Heart right ventricle (tissue), 16 donors: ENCODE measurements around the gene TBC1D22A. TPM values are rescaled to one million over a fixed set of nuclear protein-coding genes. Genes with fewer than 3 reads are reported as not detected.
"Not testable (repeated sequence)": the region's sequence is repeated elsewhere in the genome, so short reads cannot be mapped to it uniquely, and the experiment has no call there.

Source experiments
- ATAC-seq, 8 donors: fragments of 200-7000 bp; cut with Tn5 transposase; one replicate each; pipeline ENCODE4 v1.9.1; 2020; ENCODE audit warnings: mild to moderate bottlenecking in 8 of 8, moderate library complexity in 8 of 8, moderate number of reproducible peaks in 1 of 8
- DNase-seq, 2 donors: peaks; one replicate each; pipeline ENCODE4 v3.0.0-alpha.2; 2020
- H3K27ac ChIP-seq, 10 donors: fragments of 200-600 bp; sonication (generic) in 2 of 10; one replicate each; pipeline versions ENCODE4 v1.5.0 to v1.8.0; 2020 to 2022; ENCODE audit warnings: mild to moderate bottlenecking in 3 of 10
- H3K27me3 ChIP-seq, 7 donors: fragments of 200-600 bp; one replicate each; pipeline ENCODE4 v1.8.0; 2021 to 2022; ENCODE audit warnings: mild to moderate bottlenecking in 2 of 7
- H3K36me3 ChIP-seq, 9 donors: fragments of 200-600 bp; sonication (generic) in 1 of 9; one replicate each; pipeline versions ENCODE4 v1.5.0 to v1.8.0; 2020 to 2022; ENCODE audit warnings: mild to moderate bottlenecking in 2 of 9
- H3K4me1 ChIP-seq, 9 donors: fragments of 200-600 bp; sonication (generic) in 1 of 9; one replicate each; pipeline versions ENCODE4 v1.5.0 to v1.8.0; 2020 to 2022; ENCODE audit warnings: mild to moderate bottlenecking in 4 of 9
- H3K4me3 ChIP-seq, 10 donors: fragments of 200-600 bp; sonication (generic) in 2 of 10; one replicate each; pipeline versions ENCODE4 v1.5.0 to v1.8.0; 2020 to 2022; ENCODE audit warnings: mild to moderate bottlenecking in 7 of 10, moderate library complexity in 2 of 10
- H3K9me3 ChIP-seq, 11 donors: fragments of 200-600 bp in 10 of 11; sonication (generic) in 2 of 11; one replicate each; pipeline versions ENCODE4 v1.5.0 to v1.8.0; 2013 to 2022; ENCODE audit warnings: mild to moderate bottlenecking in 2 of 11, control low read depth in 1 of 11, moderate library complexity in 1 of 11
- CTCF ChIP-seq, 9 donors: fragments of 200-600 bp; sonication (generic) in 2 of 9; IDR thresholded peaks; one replicate each; pipeline versions ENCODE4 v1.5.0 to v1.8.0; 2021 to 2022; ENCODE audit warnings: antibody characterized with exemption in 9 of 9, mild to moderate bottlenecking in 5 of 9, moderate library complexity in 1 of 9
- WGBS, 2 donors: extraction: QIAGEN DNeasy Blood & Tissue Kit; methylation state at CpG; one replicate each; pipeline ENCODE4 v1.1.7; 2013; ENCODE audit warnings: inconsistent platforms in 1 of 2; 5-methylcytosine and 5-hydroxymethylcytosine counted together
- intact Hi-C, 10 donors: fragments of 100-400 bp; cut with DNase I; formaldehyde crosslinking; loops; one replicate each; pipeline versions ENCODE4 v1.11.1 to v1.14.2; 2022
- polyA plus RNA-seq, 2 donors: library from polyadenylated mRNA; stranded (reverse); fragments of 200-250 nt; gene quantifications; one replicate each; pipeline ENCODE4 v1.2.3, GENCODE V29; 2013
- total RNA-seq, 10 donors: library from RNA; stranded (reverse); fragmentation: NEBNext Ultra II Directional in 3 of 10; extraction: Animal tissue kit (Norgen Biotek cat#: 25700) in 3 of 10; gene quantifications; one replicate each; pipeline versions ENCODE4 v1.2.1 to v1.2.4, GENCODE V29; 2021 to 2023
- donor health status: Arrhythmogenic right ventricular cardiomyopathy.
- donor health status: ischemic (EF 13 %, LVEDD 7.1; RV severe dilation, severe dysfunction).
- donor health status: healthy with polysubstance abuse.
- donor health status: DM: no; HTN: yes; CAD: no.
- donor health status: DM: no; HTN: no; CAD: no.
- donor health status: ischemic (EF 25% LVEDD 6.9; RV normal size, moderate dysfunction).
- donor health status: ischemic (EF 25% LVEDD 5.7; RV mildly dilated, moderate dysfunction).
- donor health status: healthy.
- donor health status: DM: yes; HTN: yes; CAD: no.
- donor health status: Ischemic cardiomyopathy.
- donor health status: ischemic (EF 35%, LVEDD 5.7; RV mildly dilated, moderate dysfunction).
- donor health status: nonischemic (EF 11% LVEDD 7.7; RV severe dilation, severe dysfunction).
- donor health status: DM: yes; HTN: yes; CAD: no.
- donor health status: PGD.
- donor health status: ischemic (EF 29% LVEDD 5.4; RV normal size, mild dysfunction).
- donor health status: nonischemic (EF 23%, LVEDD 6.1; RV moderate dilation, normal function).

TBC1D22A gene
- total and polyA plus RNA-seq, 12 donors, result 7.2 to 27.9 (median 17.9) TPM

GRCh38 chr22:47115518-47115890, 353.1 kb downstream of the TBC1D22A start:
- Histone ChIP-seq H3K4me3 (no peak overlapping the region), H3K9me3 (no peaks in the 10 kb centered on the region), H3K27ac (no peak overlapping the region), H3K4me1 (no peaks in the 10 kb centered on the region), H3K36me3 (peaks cover 0 to 21% (median 0%) of the 10 kb centered on the region in 9 donors), H3K27me3 (no peaks in the 10 kb centered on the region)
- TF ChIP-seq CTCF (IDR thresholded peaks at IDR 0.05), result no peak
- WGBS, 2 donors, result 92 to 94% methylated on average over 14 of the region's 14 CpGs
- DNase-seq (no peak), ATAC-seq (no peak)
- intact Hi-C loops, result no loop called here

GRCh38 chr22:47115921-47116320, 353.5 kb downstream of the TBC1D22A start:
- no peak for TF ChIP-seq CTCF (IDR thresholded peaks at IDR 0.05)
- H3K4me1 ChIP-seq, result no peaks in the 10 kb centered on the region
- H3K4me3 ChIP-seq, result no peak overlapping the region
- no peak for ATAC-seq
- no peaks in the 10 kb centered on the region for H3K27me3 ChIP-seq
- peaks cover 0 to 21% (median 0%) of the 10 kb centered on the region in 9 donors for H3K36me3 ChIP-seq
- DNase-seq, result no peak
- no peak overlapping the region for H3K27ac ChIP-seq
- no peaks in the 10 kb centered on the region for H3K9me3 ChIP-seq
- intact Hi-C loops, result no loop called here
- 88 to 94% methylated on average over 13 of the region's 13 CpGs for WGBS, 2 donors

- 96 to 97% methylated on average over 28 of the region's 28 CpGs for WGBS, 2 donors
- ATAC-seq, result no peak
- Histone ChIP-seq H3K4me3 (no peak overlapping the region), H3K4me1 (no peaks in the 10 kb centered on the region), H3K27me3 (no peaks in the 10 kb centered on the region), H3K9me3 (no peaks in the 10 kb centered on the region), H3K27ac (no peak overlapping the region), H3K36me3 (peaks cover 0 to 16% (median 0%) of the 10 kb centered on the region in 9 donors)
- TF ChIP-seq CTCF (IDR thresholded peaks at IDR 0.05), result no peak
- intact Hi-C loops, result no loop called here
- DNase-seq, result no peak
Observed at GRCh38 chr22:47116426-47117341, 354.2 kb downstream of the TBC1D22A start.

GRCh38 chr22:47117442-47117841, 355.0 kb downstream of the TBC1D22A start:
- 96 to 99% methylated on average over 12 to 13 of the region's 18 CpGs for WGBS, 2 donors

GRCh38 chr22:47119181-47119580, 356.7 kb downstream of the TBC1D22A start:
- intact Hi-C loops, result no loop called here
- Histone ChIP-seq H3K36me3 (no peaks in the 10 kb centered on the region), H3K27ac (no peak overlapping the region), H3K27me3 (no peaks in the 10 kb centered on the region), H3K4me1 (no peaks in the 10 kb centered on the region), H3K9me3 (no peaks in the 10 kb centered on the region), H3K4me3 (no peak overlapping the region)
- DNase-seq (no peak), ATAC-seq (no peak)
- no peak for TF ChIP-seq CTCF (IDR thresholded peaks at IDR 0.05)
- WGBS, 2 donors, result 90 to 97% methylated on average over 8 of the region's 8 CpGs

More at GRCh38 chr22:47117442-47117841, 355.0 kb downstream of the TBC1D22A start:
- H3K27me3 ChIP-seq, H3K27ac ChIP-seq, ATAC-seq, H3K4me1 ChIP-seq, H3K36me3 ChIP-seq, DNase-seq, intact Hi-C loops, H3K9me3 ChIP-seq, H3K4me3 ChIP-seq: not testable (repeated sequence)
